ENCODE results near the gene UCN3. TPM values are rescaled to one million over a fixed set of nuclear protein-coding genes. Genes with fewer than 3 reads are reported as not detected.

The UCN3 gene
- total RNA-seq, 5 donors from 2014 or later (not counting 1 experiment from before 2014, with no cell fraction given) = not detected

DNA sequence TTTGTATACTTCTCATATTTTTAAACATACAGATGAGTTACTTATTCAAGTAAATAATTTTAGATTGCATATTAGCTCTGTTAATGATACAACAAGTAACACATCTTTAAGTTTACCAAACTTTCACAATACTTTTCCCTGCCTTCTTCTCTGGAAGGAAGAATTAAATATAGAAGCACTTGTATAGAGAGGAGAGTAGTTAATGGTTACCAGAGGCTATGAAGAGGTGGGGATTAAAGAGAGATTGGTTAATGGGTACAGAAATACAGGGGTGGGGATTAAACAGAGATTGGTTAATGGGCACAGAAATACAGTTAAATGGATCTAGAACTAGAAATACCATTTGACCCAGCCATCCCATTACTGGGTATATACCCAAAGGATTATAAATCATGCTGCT, 20.0 kb upstream of the UCN3 start:
- no peaks in the 10 kb centered on the region for H3K9me3 Mint-ChIP-seq
- POLR2A ChIA-PET = no interaction called here
- Histone ChIP-seq H3K27me3 (replicated peaks in 1 of 2; ENCODE audit: control insufficient read depth in 2 of 2, extremely low read depth in 1 of 2, insufficient read depth in 2 of 2, low read length in 1 of 2) (no peaks in the 10 kb centered on the region), H3K9me3 (no peaks in the 10 kb centered on the region), H3K36me3 (ENCODE audit: control insufficient read depth in 2 of 2, extremely low read depth in 1 of 2, insufficient read depth in 1 of 2, low read length in 1 of 2) (no peaks in the 10 kb centered on the region), H3K4me1 (ENCODE audit: control insufficient read depth in 1 of 2, extremely low read depth in 1 of 2, insufficient read depth in 2 of 2, low read length in 2 of 2) (no peaks in the 10 kb centered on the region), H3K27ac (ENCODE audit: low read length) (no peak overlapping the region), H3K4me3 (ENCODE audit: control insufficient read depth in 1 of 2, extremely low read depth in 1 of 2, low read length in 1 of 2) (no peak overlapping the region)
- ATAC-seq (replicated peaks in 1 of 4) = no peak
- H3K4me1 Mint-ChIP-seq = peaks cover 0 to 1% (median 0%) of the 10 kb centered on the region in 3 donors
- H3K27ac Mint-ChIP-seq = no peak overlapping the region
- H3K27me3 Mint-ChIP-seq = peaks cover 0 to 5% of the 10 kb centered on the region in 2 donors
- CTCF ChIA-PET = no interaction called here
- H3K4me3 Mint-ChIP-seq = no peak overlapping the region
- no peaks in the 10 kb centered on the region for H3K36me3 Mint-ChIP-seq
- DNase-seq = no peak

GRCh38 chr10:5346881-5347280, 17.9 kb upstream of the UCN3 start:
- no peaks in the 10 kb centered on the region for H3K4me1 ChIP-seq (ENCODE audit: control insufficient read depth in 1 of 2, extremely low read depth in 1 of 2, insufficient read depth in 2 of 2, low read length in 2 of 2)
- peaks cover 0 to 5% of the 10 kb centered on the region in 2 donors for H3K27me3 Mint-ChIP-seq
- no peaks in the 10 kb centered on the region for H3K9me3 Mint-ChIP-seq
- no peaks in the 10 kb centered on the region for H3K9me3 ChIP-seq
- H3K27ac Mint-ChIP-seq = no peak overlapping the region
- ChIA-PET POLR2A (no interaction called here), CTCF (interaction anchor here in 1 of 2 donors (0.6 kb wide), 1 partner anchor 128 kb away, joined by 3 read pairs; no protein-coding TSS in a partner anchor)
- no peaks in the 10 kb centered on the region for H3K36me3 ChIP-seq (ENCODE audit: control insufficient read depth in 2 of 2, extremely low read depth in 1 of 2, insufficient read depth in 1 of 2, low read length in 1 of 2)
- H3K4me1 Mint-ChIP-seq = peaks cover 0 to 1% (median 0%) of the 10 kb centered on the region in 3 donors
- H3K4me3 Mint-ChIP-seq = no peak overlapping the region
- WGBS (ENCODE audit: insufficient coverage) = 69% methylated on average over 2 of the region's 4 CpGs
- no peak for DNase-seq
- no peaks in the 10 kb centered on the region for H3K27me3 ChIP-seq (replicated peaks in 1 of 2; ENCODE audit: control insufficient read depth in 2 of 2, extremely low read depth in 1 of 2, insufficient read depth in 2 of 2, low read length in 1 of 2)
- H3K36me3 Mint-ChIP-seq = no peaks in the 10 kb centered on the region
- no peak overlapping the region for H3K4me3 ChIP-seq (ENCODE audit: control insufficient read depth in 1 of 2, extremely low read depth in 1 of 2, low read length in 1 of 2)
- no peak overlapping the region for H3K27ac ChIP-seq (ENCODE audit: low read length)
- ATAC-seq (replicated peaks in 1 of 4) = no peak

DNA sequence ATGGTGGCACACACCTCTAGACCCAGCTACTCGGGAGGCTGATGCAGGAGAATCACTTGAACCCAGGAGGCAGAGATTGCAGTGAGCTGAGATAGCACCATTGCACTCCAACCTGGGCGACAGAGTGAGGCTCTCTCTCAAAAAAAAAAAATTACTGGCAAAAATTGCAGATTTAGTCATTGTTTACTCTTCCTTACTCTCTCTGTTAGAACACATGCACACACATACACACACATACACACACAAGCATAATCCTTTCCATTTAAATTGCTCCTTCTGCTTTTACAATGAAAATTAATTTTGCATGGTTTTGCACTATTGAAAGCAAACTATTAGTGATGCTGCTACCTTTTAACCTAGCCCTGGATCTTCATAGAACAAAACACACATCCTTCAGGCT, 15.4 kb upstream of the UCN3 start:
- no peak for ATAC-seq (replicated peaks in 1 of 4)
- POLR2A ChIA-PET = no interaction called here
- H3K4me3 Mint-ChIP-seq = no peak overlapping the region
- Histone ChIP-seq H3K9me3 (no peaks in the 10 kb centered on the region), H3K4me1 (ENCODE audit: control insufficient read depth in 1 of 2, extremely low read depth in 1 of 2, insufficient read depth in 2 of 2, low read length in 2 of 2) (no peaks in the 10 kb centered on the region), H3K4me3 (ENCODE audit: control insufficient read depth in 1 of 2, extremely low read depth in 1 of 2, low read length in 1 of 2) (no peak overlapping the region), H3K36me3 (ENCODE audit: control insufficient read depth in 2 of 2, extremely low read depth in 1 of 2, insufficient read depth in 1 of 2, low read length in 1 of 2) (no peaks in the 10 kb centered on the region), H3K27ac (ENCODE audit: low read length) (no peak overlapping the region), H3K27me3 (replicated peaks in 1 of 2; ENCODE audit: control insufficient read depth in 2 of 2, extremely low read depth in 1 of 2, insufficient read depth in 2 of 2, low read length in 1 of 2) (no peaks in the 10 kb centered on the region)
- CTCF ChIA-PET = no interaction called here
- H3K4me1 Mint-ChIP-seq = no peaks in the 10 kb centered on the region
- no peak overlapping the region for H3K27ac Mint-ChIP-seq
- H3K27me3 Mint-ChIP-seq = peaks cover 0 to 4% of the 10 kb centered on the region in 2 donors
- no peaks in the 10 kb centered on the region for H3K9me3 Mint-ChIP-seq
- no peaks in the 10 kb centered on the region for H3K36me3 Mint-ChIP-seq
- DNase-seq = no peak
- WGBS (ENCODE audit: insufficient coverage) = 100% methylated on average over 2 of the region's 2 CpGs

DNA sequence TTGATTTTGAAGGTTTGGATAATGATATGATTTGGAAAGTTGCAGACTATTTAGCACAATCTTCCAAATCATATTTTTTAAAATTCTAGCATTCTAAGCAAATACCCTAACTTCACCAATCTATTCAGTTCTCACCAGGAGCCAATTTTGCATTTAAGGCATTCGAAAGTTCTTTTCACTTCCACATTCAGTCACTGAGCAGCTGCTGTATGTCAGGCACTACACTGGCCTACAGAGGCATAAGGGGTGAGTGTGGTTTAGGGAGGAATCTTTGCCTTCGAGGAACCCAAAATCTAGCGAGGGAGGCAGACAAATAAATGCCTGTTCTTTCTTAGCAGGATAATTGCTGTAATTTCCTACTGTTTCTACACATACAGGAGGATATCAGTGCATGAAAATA, 10.7 kb upstream of the UCN3 start:
- no peaks in the 10 kb centered on the region for H3K9me3 ChIP-seq
- H3K4me3 ChIP-seq (ENCODE audit: control insufficient read depth in 1 of 2, extremely low read depth in 1 of 2, low read length in 1 of 2) = no peak overlapping the region
- ATAC-seq (replicated peaks in 1 of 4) = no peak
- no peaks in the 10 kb centered on the region for H3K36me3 ChIP-seq (ENCODE audit: control insufficient read depth in 2 of 2, extremely low read depth in 1 of 2, insufficient read depth in 1 of 2, low read length in 1 of 2)
- Mint-ChIP-seq H3K36me3 (no peaks in the 10 kb centered on the region), H3K27me3 (peaks cover 0 to 17% of the 10 kb centered on the region in 2 donors), H3K4me1 (peaks cover 0 to 6% (median 0%) of the 10 kb centered on the region in 3 donors), H3K4me3 (no peak overlapping the region), H3K27ac (no peak overlapping the region), H3K9me3 (no peaks in the 10 kb centered on the region)
- CTCF ChIA-PET = no interaction called here
- WGBS (ENCODE audit: insufficient coverage) = no CpG with 5 or more reads among the region's 3 CpGs
- no peaks in the 10 kb centered on the region for H3K27me3 ChIP-seq (replicated peaks in 1 of 2; ENCODE audit: control insufficient read depth in 2 of 2, extremely low read depth in 1 of 2, insufficient read depth in 2 of 2, low read length in 1 of 2)
- no peak overlapping the region for H3K27ac ChIP-seq (ENCODE audit: low read length)
- no peaks in the 10 kb centered on the region for H3K4me1 ChIP-seq (ENCODE audit: control insufficient read depth in 1 of 2, extremely low read depth in 1 of 2, insufficient read depth in 2 of 2, low read length in 2 of 2)
- no peak for DNase-seq
- POLR2A ChIA-PET = no interaction called here

- Mint-ChIP-seq H3K36me3 (no peaks in the 10 kb centered on the region), H3K27me3 (peaks cover 0 to 21% of the 10 kb centered on the region in 2 donors), H3K9me3 (no peaks in the 10 kb centered on the region), H3K4me3 (no peak overlapping the region), H3K4me1 (peaks cover 0 to 6% (median 0%) of the 10 kb centered on the region in 3 donors), H3K27ac (no peak overlapping the region)
- H3K4me1 ChIP-seq (ENCODE audit: control insufficient read depth in 1 of 2, extremely low read depth in 1 of 2, insufficient read depth in 2 of 2, low read length in 2 of 2) = no peaks in the 10 kb centered on the region
- H3K4me3 ChIP-seq (ENCODE audit: control insufficient read depth in 1 of 2, extremely low read depth in 1 of 2, low read length in 1 of 2) = no peak overlapping the region
- DNase-seq (no peak), ATAC-seq (replicated peaks in 1 of 4) (no peak)
- ChIA-PET POLR2A (no interaction called here), CTCF (no interaction called here)
- H3K9me3 ChIP-seq = no peaks in the 10 kb centered on the region
- WGBS (ENCODE audit: insufficient coverage) = 90% methylated on average over 4 of the region's 6 CpGs
- no peaks in the 10 kb centered on the region for H3K27me3 ChIP-seq (replicated peaks in 1 of 2; ENCODE audit: control insufficient read depth in 2 of 2, extremely low read depth in 1 of 2, insufficient read depth in 2 of 2, low read length in 1 of 2)
- no peak overlapping the region for H3K27ac ChIP-seq (ENCODE audit: low read length)
- H3K36me3 ChIP-seq (ENCODE audit: control insufficient read depth in 2 of 2, extremely low read depth in 1 of 2, insufficient read depth in 1 of 2, low read length in 1 of 2) = no peaks in the 10 kb centered on the region
Observed at GRCh38 chr10:5355594-5356301, 9.0 kb upstream of the UCN3 start.

DNA sequence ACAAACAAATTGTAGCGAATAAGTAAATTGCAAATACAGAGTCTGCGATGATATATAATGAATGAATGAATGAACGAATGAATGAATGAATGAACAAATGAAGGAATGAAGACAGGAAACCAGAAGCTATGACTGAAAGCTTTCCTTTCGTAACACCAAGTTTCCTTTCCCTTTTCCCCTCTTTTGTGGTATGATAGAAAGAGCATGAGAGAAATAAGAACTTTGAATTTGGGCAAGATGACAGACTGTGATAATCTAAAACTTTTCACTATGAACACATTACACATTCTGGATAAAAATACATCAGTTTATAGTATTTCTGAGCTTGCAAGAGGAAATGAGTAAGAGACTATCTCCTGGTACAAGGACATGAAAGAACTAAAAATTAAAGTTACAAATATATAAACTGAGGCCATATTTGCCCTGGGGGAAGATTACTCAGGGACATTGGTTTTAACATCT, 8.4 kb upstream of the UCN3 start:
- no CpG with 5 or more reads among the region's 4 CpGs for WGBS (ENCODE audit: insufficient coverage)
- Mint-ChIP-seq H3K27ac (no peak overlapping the region), H3K9me3 (no peaks in the 10 kb centered on the region), H3K27me3 (peaks cover 0 to 25% of the 10 kb centered on the region in 2 donors), H3K4me1 (peaks cover 0 to 6% (median 0%) of the 10 kb centered on the region in 3 donors), H3K36me3 (no peaks in the 10 kb centered on the region), H3K4me3 (no peak overlapping the region)
- H3K9me3 ChIP-seq = no peaks in the 10 kb centered on the region
- H3K36me3 ChIP-seq (ENCODE audit: control insufficient read depth in 2 of 2, extremely low read depth in 1 of 2, insufficient read depth in 1 of 2, low read length in 1 of 2) = no peaks in the 10 kb centered on the region
- H3K4me1 ChIP-seq (ENCODE audit: control insufficient read depth in 1 of 2, extremely low read depth in 1 of 2, insufficient read depth in 2 of 2, low read length in 2 of 2) = no peaks in the 10 kb centered on the region
- no peak overlapping the region for H3K27ac ChIP-seq (ENCODE audit: low read length)
- H3K27me3 ChIP-seq (replicated peaks in 1 of 2; ENCODE audit: control insufficient read depth in 2 of 2, extremely low read depth in 1 of 2, insufficient read depth in 2 of 2, low read length in 1 of 2) = no peaks in the 10 kb centered on the region
- DNase-seq (no peak), ATAC-seq (replicated peaks in 1 of 4) (no peak)
- CTCF ChIA-PET = interaction anchor here in 1 of 2 donors (0.5 kb wide), 1 partner anchor 1297 kb away, joined by 3 read pairs; no protein-coding TSS in a partner anchor
- POLR2A ChIA-PET = no interaction called here
- H3K4me3 ChIP-seq (ENCODE audit: control insufficient read depth in 1 of 2, extremely low read depth in 1 of 2, low read length in 1 of 2) = no peak overlapping the region
